H9 (cell line): ENCODE results near the gene TACC2. TPM values are rescaled to one million over a fixed set of nuclear protein-coding genes. Genes with fewer than 3 reads are reported as not detected.
A peak's percentile ranks its signal among the peaks of the same experiment; 100 is the strongest.

Experiments used
- DNase-seq: peaks from one replicate; pipeline ENCODE4 v3.0.0-alpha.2; 2017
- H2AFZ ChIP-seq: one replicate; pipeline ENCODE4 v1.6.1; 2013; ENCODE audit warnings: mild to moderate bottlenecking, low read length, control low read depth, moderate library complexity
- H2AK5ac ChIP-seq: 2 replicates; pipeline ENCODE4 v1.6.1; 2013; ENCODE audit warnings: low read length, control low read depth, mixed read lengths; ENCODE audit not compliant: insufficient read length
- H2BK120ac ChIP-seq: one replicate; pipeline ENCODE4 v1.6.1; 2013; ENCODE audit warnings: low read depth, mild to moderate bottlenecking, low read length, control low read depth, inconsistent platforms; ENCODE audit not compliant: poor library complexity, severe bottlenecking
- H2BK12ac ChIP-seq: 2 replicates; pipeline ENCODE4 v1.6.1; 2013; ENCODE audit warnings: low read length, control low read depth, mixed read lengths, low read depth; ENCODE audit not compliant: insufficient read length
- H2BK15ac ChIP-seq: 2 replicates; pipeline ENCODE4 v1.6.1; 2013; ENCODE audit warnings: low read depth, low read length, control low read depth
- H2BK20ac ChIP-seq: one replicate; pipeline ENCODE4 v1.6.1; 2013; ENCODE audit warnings: low read depth, mild to moderate bottlenecking, low read length, control low read depth, inconsistent platforms; ENCODE audit not compliant: poor library complexity, severe bottlenecking
- H2BK5ac ChIP-seq: 2 replicates; pipeline ENCODE4 v1.6.1; 2013; ENCODE audit warnings: low read length, control low read depth, mixed read lengths; ENCODE audit not compliant: insufficient read length
- H3K14ac ChIP-seq: 2 replicates; pipeline ENCODE4 v1.6.1; 2013; ENCODE audit warnings: low read length, control low read depth; ENCODE audit not compliant: insufficient read depth
- H3K18ac ChIP-seq: 2 replicates; pipeline ENCODE4 v1.6.1; 2013; ENCODE audit warnings: low read depth, mild to moderate bottlenecking, mixed read lengths, low read length, control low read depth; ENCODE audit not compliant: insufficient read length
- H3K23ac ChIP-seq: 2 replicates; pipeline ENCODE4 v1.6.1; 2013; ENCODE audit warnings: low read length, control low read depth, mixed read lengths, low read depth; ENCODE audit not compliant: insufficient read length
- H3K23me2 ChIP-seq: 2 replicates; pipeline ENCODE4 v1.6.1; 2013; ENCODE audit warnings: low read depth, mild to moderate bottlenecking, mixed read lengths, low read length, control low read depth; ENCODE audit not compliant: insufficient read length, poor library complexity, severe bottlenecking
- H3K27ac ChIP-seq: 2 replicates; pipeline ENCODE4 v1.5.1; 2013; ENCODE audit warnings: low read length, control low read depth, mixed read lengths, low read depth; ENCODE audit not compliant: insufficient read length
- H3K27me3 ChIP-seq: 2 replicates; pipeline ENCODE4 v1.6.1; 2013; ENCODE audit warnings: low read length, control low read depth, inconsistent platforms; ENCODE audit not compliant: insufficient read depth
- H3K4ac ChIP-seq: 2 replicates; pipeline ENCODE4 v1.6.1; 2013; ENCODE audit warnings: low read depth, mild to moderate bottlenecking, control low read depth, inconsistent platforms, low read length, moderate library complexity
- H3K4me1 ChIP-seq: 2 replicates; pipeline ENCODE4 v1.6.1; 2013; ENCODE audit warnings: low read length, control low read depth, inconsistent platforms; ENCODE audit not compliant: insufficient read depth
- H3K4me2 ChIP-seq: 2 replicates; pipeline ENCODE4 v1.6.1; 2013; ENCODE audit warnings: low read length, control low read depth, mixed read lengths; ENCODE audit not compliant: insufficient read length, insufficient read depth
- H3K56ac ChIP-seq: 2 replicates; pipeline ENCODE4 v1.6.1; 2013; ENCODE audit warnings: low read depth, mild to moderate bottlenecking, mixed read lengths, low read length, control low read depth; ENCODE audit not compliant: insufficient read length
- H3K79me1 ChIP-seq: 2 replicates; pipeline ENCODE4 v1.6.1; 2013; ENCODE audit warnings: low read depth, mild to moderate bottlenecking, moderate library complexity, low read length, control low read depth, inconsistent platforms; ENCODE audit not compliant: insufficient read depth, poor library complexity, severe bottlenecking
- H3K79me2 ChIP-seq: 2 replicates; pipeline ENCODE4 v1.6.1; 2013; ENCODE audit warnings: low read length, control low read depth, inconsistent platforms; ENCODE audit not compliant: insufficient read depth
- H3K9ac ChIP-seq: 2 replicates; pipeline ENCODE4 v1.6.1; 2013; ENCODE audit warnings: low read length, control low read depth, mixed read lengths; ENCODE audit not compliant: insufficient read length; ENCODE audit errors: extremely low read depth
- H3K9me3 ChIP-seq: one replicate; pipeline ENCODE4 v1.6.1; 2013; ENCODE audit warnings: low read depth, low read length, inconsistent platforms; ENCODE audit not compliant: control insufficient read depth
- H3T11ph ChIP-seq: one replicate; pipeline ENCODE4 v1.6.1; 2013; ENCODE audit warnings: mild to moderate bottlenecking, low read length, control low read depth, inconsistent platforms
- H4K20me1 ChIP-seq: one replicate; pipeline ENCODE4 v1.6.1; 2013; ENCODE audit not compliant: control insufficient read depth, insufficient read length, insufficient read depth
- H4K5ac ChIP-seq: 2 replicates; pipeline ENCODE4 v1.6.1; 2013; ENCODE audit warnings: low read depth, mild to moderate bottlenecking, mixed read lengths, low read length, control low read depth; ENCODE audit not compliant: insufficient read length
- H4K8ac ChIP-seq: replicated peaks from 2 replicates; pipeline ENCODE4 v1.6.1; 2013; ENCODE audit warnings: low read length, control low read depth, mixed read lengths, low read depth; ENCODE audit not compliant: insufficient read length
- H4K91ac ChIP-seq: 2 replicates; pipeline ENCODE4 v1.6.1; 2013; ENCODE audit warnings: low read depth, mild to moderate bottlenecking, moderate library complexity, mixed read lengths, low read length, control low read depth; ENCODE audit not compliant: insufficient read length
- H3K27ac Mint-ChIP-seq, 3 experiments: 2 replicates in 2 of 3; 3 replicates in 1 of 3; pipeline ENCODE4 v1.8.0; 2020 to 2021; ENCODE audit warnings: mixed read lengths in 3 of 3, mild to moderate bottlenecking in 1 of 3, moderate library complexity in 1 of 3
- H3K27me3 Mint-ChIP-seq: 2 replicates; pipeline ENCODE4 v1.8.0; 2021; ENCODE audit warnings: low read depth, mild to moderate bottlenecking, moderate library complexity, mixed read lengths
- H3K36me3 Mint-ChIP-seq, 3 experiments: 2 replicates in 2 of 3; 3 replicates in 1 of 3; pipeline ENCODE4 v1.8.0; 2020 to 2021; ENCODE audit warnings: low read depth in 3 of 3, mixed read lengths in 3 of 3; ENCODE audit not compliant: insufficient read depth in 1 of 3
- H3K4me1 Mint-ChIP-seq, 2 experiments: 2 replicates each; pipeline ENCODE4 v1.8.0; 2020; ENCODE audit warnings: mixed read lengths in 2 of 2
- H3K4me3 Mint-ChIP-seq, 2 experiments: 2 replicates in 1 of 2; 3 replicates in 1 of 2; pipeline ENCODE4 v1.8.0; 2020 to 2021; ENCODE audit warnings: mild to moderate bottlenecking in 2 of 2, mixed read lengths in 2 of 2, moderate library complexity in 1 of 2
- H3K9me3 Mint-ChIP-seq, 2 experiments: 2 replicates in 1 of 2; 3 replicates in 1 of 2; pipeline ENCODE4 v1.8.0; 2020; ENCODE audit warnings: mild to moderate bottlenecking in 2 of 2, mixed read lengths in 2 of 2, moderate library complexity in 1 of 2
- CTCF ChIP-seq: fragments of 200-600 bp; sonication (generic); conservative IDR thresholded peaks from 3 replicates; pipeline ENCODE4 v1.8.0; 2021; ENCODE audit warnings: antibody characterized with exemption, mild to moderate bottlenecking
- WGBS: extraction: QIAGEN DNeasy Blood & Tissue Kit; methylation state at CpG from one replicate; pipeline ENCODE4 v1.1.7; 2013; ENCODE audit warnings: missing lambda C conversion rate, low lambda C conversion rate, mixed read lengths; ENCODE audit not compliant: insufficient read length; ENCODE audit errors: extremely low coverage; 5-methylcytosine and 5-hydroxymethylcytosine counted together
- total RNA-seq: library from RNA; stranded (reverse); gene quantifications from 2 replicates; pipeline ENCODE4 v1.2.1, GENCODE V29; 2021

The TACC2 gene
- total RNA-seq, 1 experiment from 2014 or later, result 58.1 TPM

GRCh38 chr10:122233857-122234348, 244.9 kb downstream of the TACC2 start:
- H3K27me3 ChIP-seq, result no peaks in the 10 kb centered on the region
- H4K20me1 ChIP-seq, result no peaks in the 10 kb centered on the region
- no peaks in the 10 kb centered on the region for H3K27me3 Mint-ChIP-seq
- H3K9me3 Mint-ChIP-seq, result no peaks in the 10 kb centered on the region
- TF ChIP-seq CTCF, result no peak
- H3K23me2 ChIP-seq, result no peaks in the 10 kb centered on the region
- no peak overlapping the region for H3K4ac ChIP-seq
- no peaks in the 10 kb centered on the region for H3K9me3 ChIP-seq
- H3K4me1 ChIP-seq, result no peaks in the 10 kb centered on the region
- no peak overlapping the region for H3K4me2 ChIP-seq
- H2BK5ac ChIP-seq, result no peak overlapping the region
- no peak overlapping the region for H2BK120ac ChIP-seq
- H4K91ac ChIP-seq, result no peak overlapping the region
- no peak for DNase-seq
- H4K8ac ChIP-seq, result no peak overlapping the region
- no peak overlapping the region for H2BK15ac ChIP-seq
- H2AFZ ChIP-seq, result no peak overlapping the region
- no peak overlapping the region for H3K27ac ChIP-seq
- no peak overlapping the region for H2BK12ac ChIP-seq
- H3K27ac Mint-ChIP-seq, result peak overlapping the region in 1 of 3 experiments; percentile 66; a peak in 4 of 7 replicates
- peaks cover 29 to 60% (median 59%) of the 10 kb centered on the region in 3 experiments; a peak in 6 of 7 replicates for H3K36me3 Mint-ChIP-seq
- H2BK20ac ChIP-seq, result no peak overlapping the region
- no peak overlapping the region for H3K18ac ChIP-seq
- no peak overlapping the region for H3K56ac ChIP-seq
- no peak overlapping the region for H3K9ac ChIP-seq
- no CpG with 5 or more reads among the region's 11 CpGs for whole genome bisulfite sequencing
- H3K79me1 ChIP-seq, result no peaks in the 10 kb centered on the region
- no peak overlapping the region for H4K5ac ChIP-seq
- no peak overlapping the region; the same call in 1 of the 2 replicates for H3K14ac ChIP-seq
- no peak overlapping the region for H3K23ac ChIP-seq
- no peak overlapping the region for H3K4me3 Mint-ChIP-seq
- no peak overlapping the region for H2AK5ac ChIP-seq
- no peak overlapping the region for H3T11ph ChIP-seq
- no peaks in the 10 kb centered on the region for H3K4me1 Mint-ChIP-seq
- no peaks in the 10 kb centered on the region for H3K79me2 ChIP-seq
